ENCODE data around the gene CSMD2.
"Not testable (repeated sequence)": the region's sequence is repeated elsewhere in the genome, so short reads cannot be mapped to it uniquely, and the experiment has no call there.

Gene CSMD2

DNA sequence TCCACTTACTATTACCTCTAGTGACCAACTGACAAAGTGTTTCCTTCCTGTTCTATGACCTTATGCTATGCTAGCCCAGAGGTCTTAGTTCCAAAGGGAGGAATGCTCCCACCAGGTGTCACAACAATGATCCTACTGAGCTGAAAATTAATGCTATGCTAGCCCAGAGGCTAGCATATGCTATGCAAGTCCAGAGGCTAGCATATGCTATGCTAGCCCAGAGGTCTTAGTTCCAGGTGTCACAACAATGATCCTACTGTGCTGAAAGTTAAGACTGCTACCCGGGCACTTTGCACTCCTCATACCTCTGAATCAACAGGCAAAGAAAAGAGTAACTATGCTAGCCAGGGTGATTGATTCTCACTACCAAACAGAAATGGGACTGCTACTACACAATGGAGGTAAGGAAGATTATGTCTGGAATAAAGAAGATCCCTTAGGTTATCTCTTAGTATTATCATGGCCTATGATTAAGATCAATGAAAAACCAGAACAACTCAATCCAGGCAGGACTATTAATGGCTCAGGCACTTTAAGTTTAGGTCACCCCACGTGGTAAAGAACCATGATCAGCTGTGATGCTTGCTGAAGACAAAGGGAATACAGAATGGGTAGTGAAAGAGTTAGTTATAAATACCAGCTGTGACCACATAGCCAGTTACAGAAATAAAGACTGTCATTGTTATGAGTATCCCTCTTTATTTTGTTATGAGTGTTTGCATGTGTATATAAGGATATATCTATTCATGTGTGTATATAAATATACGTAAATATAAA lies 114.1 kb downstream of the CSMD2 start:
- no peak for DNase-seq

GRCh38 chr1:34049994-34050393 lies 115.0 kb downstream of the CSMD2 start:
- DNase-seq, result no peak

DNA sequence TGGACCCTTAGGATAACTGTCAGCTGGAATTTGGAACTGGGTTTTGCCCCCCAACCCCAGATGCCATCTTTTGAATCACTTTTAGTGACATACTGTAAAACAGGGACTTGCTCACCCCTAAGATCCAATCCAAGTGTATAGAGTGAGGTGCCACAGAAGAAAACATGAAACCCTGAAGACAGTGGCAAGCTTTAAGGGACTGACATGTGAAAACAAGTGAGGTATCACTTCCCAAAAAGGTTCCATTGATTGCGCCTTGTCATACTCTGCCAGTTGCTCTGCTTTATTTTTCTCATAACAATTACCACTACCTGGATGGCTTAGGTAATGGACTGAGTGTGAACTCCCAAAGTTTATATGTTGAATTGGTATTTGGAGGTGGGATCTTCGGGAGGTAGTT lies 115.6 kb downstream of the CSMD2 start:
- no peak for DNase-seq

GRCh38 chr1:34037856-34038255 lies 127.2 kb downstream of the CSMD2 start:
- no peak for DNase-seq

- DNase-seq, result no peak
These were observed 127.9 kb downstream of the CSMD2 start for GRCh38 chr1:34037109-34037508.

- DNase-seq, result no peak
These were observed 131.0 kb downstream of the CSMD2 start for GRCh38 chr1:34034036-34034435.

DNA sequence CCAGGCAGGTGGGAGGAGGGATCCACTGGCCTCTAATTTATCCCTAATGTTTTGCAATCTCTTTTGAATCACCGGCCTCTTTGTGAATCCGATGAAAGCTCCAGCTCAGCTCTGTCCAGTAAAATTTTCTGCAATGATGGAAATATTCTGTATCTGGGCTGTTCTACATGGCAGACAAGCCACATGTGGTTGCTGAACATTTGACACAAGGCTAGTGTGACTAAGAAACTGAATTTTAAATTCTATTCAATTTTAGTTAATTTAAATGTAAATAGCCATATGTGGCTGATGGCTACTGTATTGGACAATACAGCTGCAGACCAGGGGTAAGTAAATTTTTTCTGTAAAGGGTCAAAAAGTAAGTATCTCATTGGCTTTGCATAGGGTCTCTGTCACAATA lies 135.1 kb downstream of the CSMD2 start:
- no peak for DNase-seq

- DNase-seq, result no peak
These were observed 135.5 kb downstream of the CSMD2 start for GRCh38 chr1:34029515-34029914.

DNA sequence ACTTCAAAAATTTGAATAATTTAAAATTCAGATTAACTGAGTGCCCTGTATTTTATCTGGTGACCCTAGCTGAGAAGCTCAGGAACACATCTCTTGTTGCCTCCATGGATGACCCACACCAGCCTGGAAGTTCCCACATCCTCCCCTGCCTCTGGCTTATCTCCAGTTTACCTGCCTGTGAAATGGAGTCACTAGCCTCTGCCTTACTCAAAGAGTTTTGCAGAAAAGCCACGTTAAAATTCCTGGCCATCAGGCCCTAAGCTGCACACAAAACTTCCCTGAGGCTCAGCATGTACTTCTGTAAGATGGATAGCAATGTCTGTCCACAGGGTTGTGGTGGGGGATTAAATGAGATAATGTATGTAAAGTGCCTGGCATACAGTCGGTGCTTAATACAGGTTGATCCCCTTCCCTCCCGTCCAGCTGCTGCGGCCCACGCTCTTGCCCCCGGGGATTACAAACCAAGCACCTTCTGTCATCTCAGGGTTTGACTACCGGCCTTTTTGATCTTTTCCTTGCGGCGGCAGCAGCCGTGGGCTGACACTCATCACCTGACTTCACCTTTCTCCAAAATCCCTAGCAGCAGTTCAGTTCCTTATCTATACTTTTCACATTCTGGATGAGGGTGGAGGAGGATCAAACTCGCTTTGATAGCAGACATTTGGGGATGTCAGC lies 136.5 kb downstream of the CSMD2 start:
- DNase-seq, result no peak

DNA sequence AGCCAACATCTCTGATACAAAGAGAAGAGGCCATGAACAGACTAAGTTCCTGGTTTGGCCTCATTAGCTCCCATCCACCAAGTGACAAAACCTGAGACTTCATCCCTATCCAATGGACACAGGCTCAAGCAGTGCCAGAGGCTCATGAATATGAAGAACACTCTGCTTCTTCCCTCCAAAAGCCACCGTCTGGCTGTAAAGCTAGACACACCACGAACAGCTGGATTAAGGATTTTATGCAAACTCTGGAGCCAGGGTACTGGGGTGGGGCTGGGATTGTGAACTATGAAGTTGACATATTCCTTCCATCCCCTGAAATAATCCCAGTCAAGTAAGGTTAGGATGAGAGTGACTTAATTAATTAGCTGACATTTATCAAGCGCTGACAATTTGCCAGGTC lies 139.4 kb downstream of the CSMD2 start:
- no peak for DNase-seq

- DNase-seq, result no peak
These were observed 140.5 kb downstream of the CSMD2 start for GRCh38 chr1:34024485-34024884.

DNA sequence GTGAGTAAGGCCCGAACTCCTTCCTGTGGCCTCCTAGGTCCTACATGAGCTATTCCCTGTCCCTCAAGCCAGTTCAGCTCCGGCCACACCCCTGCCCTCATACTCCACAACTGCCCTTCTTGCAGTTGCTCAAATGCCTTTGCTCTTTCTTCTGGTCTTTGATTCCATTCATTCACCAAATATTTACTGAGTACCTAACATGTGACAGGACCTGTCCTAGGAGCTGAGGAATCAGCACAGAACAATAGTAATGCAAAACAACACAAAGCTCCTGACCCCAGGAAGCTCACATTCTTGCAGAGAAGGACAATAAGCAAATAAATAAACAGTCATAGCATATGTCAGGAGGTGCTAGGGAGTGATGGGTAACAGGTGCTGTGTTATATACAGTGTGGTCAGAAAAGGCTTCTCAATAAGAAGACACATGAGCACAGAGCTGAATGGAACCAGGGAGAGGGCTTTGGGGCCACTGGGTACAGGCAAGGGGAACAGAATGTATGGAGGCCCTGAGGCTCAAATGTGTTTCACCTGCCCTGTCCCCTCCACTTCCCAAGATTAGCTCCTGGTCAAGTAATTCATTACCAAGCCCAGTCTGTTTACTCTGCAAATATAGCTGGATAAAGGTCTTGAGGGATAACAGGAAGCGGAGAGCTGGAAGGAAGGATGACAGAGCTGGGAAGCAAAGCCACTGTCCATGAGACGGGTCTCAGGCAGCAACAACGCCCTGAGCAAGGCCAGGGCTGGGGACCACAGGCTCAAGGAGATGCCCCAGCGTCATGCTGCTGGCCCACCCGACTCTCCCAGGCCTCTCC lies 145.1 kb downstream of the CSMD2 start:
- no peak for DNase-seq

DNA sequence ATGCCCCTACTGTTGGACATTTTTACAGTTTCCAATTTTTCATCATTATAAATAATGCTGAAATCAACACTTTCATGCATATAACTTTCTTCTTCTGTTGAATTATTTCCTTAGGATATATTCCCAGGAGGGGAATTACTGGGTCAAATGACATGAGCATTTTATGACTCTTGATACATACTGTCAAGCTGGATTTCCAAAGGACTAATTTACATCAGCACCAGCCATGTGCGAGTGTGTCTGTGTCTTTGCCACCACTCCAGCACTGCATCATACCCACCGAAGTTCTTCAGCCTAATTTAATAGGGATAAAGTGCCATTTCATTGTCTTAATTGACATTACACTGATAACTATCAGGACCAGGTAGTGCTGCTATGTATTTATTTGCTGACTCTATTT lies 146.7 kb downstream of the CSMD2 start:
- DNase-seq, result no peak

- not testable (repeated sequence) for DNase-seq
These were observed 148.7 kb downstream of the CSMD2 start for GRCh38 chr1:34016281-34016680.

- DNase-seq, result no peak
These were observed 150.9 kb downstream of the CSMD2 start for GRCh38 chr1:34013958-34014737.

DNA sequence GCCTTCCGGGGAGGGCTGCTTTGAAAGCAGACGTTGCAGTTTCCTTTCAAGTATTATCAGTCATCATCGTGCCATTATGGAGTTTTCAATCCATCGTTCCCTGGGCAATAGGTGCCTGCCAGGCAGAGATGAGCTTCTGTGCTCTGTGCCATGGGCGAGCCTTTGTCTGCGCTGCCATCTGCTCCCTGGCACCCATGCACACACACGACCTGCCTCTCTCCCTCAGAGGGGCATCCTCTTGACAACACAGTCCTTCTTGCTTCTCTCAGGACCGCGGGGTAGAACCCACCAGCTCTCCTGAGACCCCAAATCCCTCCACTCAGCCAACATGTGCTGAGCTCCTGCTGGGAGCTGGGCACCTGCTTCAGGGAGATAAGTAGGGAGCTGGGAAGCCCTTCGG lies 151.9 kb downstream of the CSMD2 start:
- DNase-seq, result no peak

GRCh38 chr1:34009340-34009985 lies 155.6 kb downstream of the CSMD2 start:
- no peak for DNase-seq

DNA sequence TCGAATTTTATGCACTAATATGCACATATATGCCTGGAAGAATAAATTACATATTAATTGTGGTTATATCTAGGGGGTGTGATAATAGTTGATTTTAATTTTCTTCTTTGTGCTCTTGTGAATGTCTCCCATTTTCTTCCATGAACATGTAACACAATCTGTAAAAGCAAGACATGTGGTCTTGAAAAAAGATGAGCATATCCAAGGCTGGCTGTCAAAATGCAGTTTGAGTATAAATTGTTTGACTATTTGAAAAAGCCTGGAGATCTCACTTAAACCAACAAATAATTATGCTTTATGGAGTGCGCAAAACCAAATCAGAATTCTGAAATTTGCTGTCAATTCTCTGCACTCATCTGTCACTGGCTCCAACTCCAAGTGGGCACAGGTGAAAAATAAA lies 157.3 kb downstream of the CSMD2 start:
- DNase-seq, result no peak

GRCh38 chr1:34005309-34005708 lies 159.7 kb downstream of the CSMD2 start:
- DNase-seq, result no peak

- no peak for DNase-seq
These were observed 162.2 kb downstream of the CSMD2 start for GRCh38 chr1:34002810-34003209.

GRCh38 chr1:33997127-33998036 lies 167.6 kb downstream of the CSMD2 start:
- no peak for DNase-seq
